ENCODE data around the gene GRB7.
A peak's percentile ranks its signal among the peaks of the same experiment; 100 is the strongest.

Gene GRB7

GRCh38 chr17:39757931-39758873 lies 20.5 kb downstream of the GRB7 start:
- Histone ChIP-seq H3K9me2 (replicated peaks; ENCODE audit: insufficient read depth, low read length) (no peaks in the 10 kb centered on the region), H3F3A (ENCODE audit: insufficient read depth) (peaks cover 69% of the 10 kb centered on the region), H3K9ac (ENCODE audit: low read length) (peak overlapping the region; percentile 92), H3K79me2 (ENCODE audit: insufficient read depth, low read length) (peaks cover 4% of the 10 kb centered on the region), H3K4me3 (ENCODE audit: insufficient read depth, low read length, poor library complexity, severe bottlenecking) (no peak overlapping the region), H3K9me3 (ENCODE audit: insufficient read depth, low read length) (no peaks in the 10 kb centered on the region), H3K27me3 (ENCODE audit: low read length) (no peaks in the 10 kb centered on the region), H4K20me1 (ENCODE audit: low read depth, low read length) (no peaks in the 10 kb centered on the region), H3K4me2 (ENCODE audit: low read depth, low read length, poor library complexity, severe bottlenecking) (peak overlapping the region; percentile 96), H2AFZ (ENCODE audit: low read depth, low read length, severe bottlenecking) (no peak overlapping the region), H3K27ac (ENCODE audit: low read depth, low read length) (peak overlapping the region; percentile 100), H3K36me3 (ENCODE audit: low read length) (no peaks in the 10 kb centered on the region)
- TF ChIP-seq EZH2phosphoT487 (conservative IDR thresholded peaks at IDR 0.05; ENCODE audit: low read length) (no peak), CTCF (IDR thresholded peaks at IDR 0.05; ENCODE audit: insufficient read depth, low read length, poor library complexity, severe bottlenecking) (no peak)

- TF ChIP-seq EZH2phosphoT487 (conservative IDR thresholded peaks at IDR 0.05; ENCODE audit: low read length) (no peak), CTCF (IDR thresholded peaks at IDR 0.05; ENCODE audit: insufficient read depth, low read length, poor library complexity, severe bottlenecking) (no peak)
- no peaks in the 10 kb centered on the region for H3K9me2 ChIP-seq (replicated peaks; ENCODE audit: insufficient read depth, low read length)
- peaks cover 6% of the 10 kb centered on the region for H3K79me2 ChIP-seq (ENCODE audit: insufficient read depth, low read length)
- H3F3A ChIP-seq (ENCODE audit: insufficient read depth): peaks cover 71% of the 10 kb centered on the region
- H2AFZ ChIP-seq (ENCODE audit: low read depth, low read length, severe bottlenecking): no peak overlapping the region
- no peaks in the 10 kb centered on the region for H3K27me3 ChIP-seq (ENCODE audit: low read length)
- H3K9ac ChIP-seq (ENCODE audit: low read length): peak overlapping the region; percentile 92
- H3K9me3 ChIP-seq (ENCODE audit: insufficient read depth, low read length): no peaks in the 10 kb centered on the region
- H3K4me2 ChIP-seq (ENCODE audit: low read depth, low read length, poor library complexity, severe bottlenecking): peak overlapping the region; percentile 96
- no peaks in the 10 kb centered on the region for H3K36me3 ChIP-seq (ENCODE audit: low read length)
- H4K20me1 ChIP-seq (ENCODE audit: low read depth, low read length): no peaks in the 10 kb centered on the region
- H3K4me3 ChIP-seq (ENCODE audit: insufficient read depth, low read length, poor library complexity, severe bottlenecking): peak overlapping the region; percentile 19
- peak overlapping the region; percentile 100 for H3K27ac ChIP-seq (ENCODE audit: low read depth, low read length)
Measured at GRCh38 chr17:39759204-39759603, 21.5 kb downstream of the GRB7 start.

- peaks cover 63% of the 10 kb centered on the region for H3F3A ChIP-seq (ENCODE audit: insufficient read depth)
- H3K27ac ChIP-seq (ENCODE audit: low read depth, low read length): peak overlapping the region; percentile 57
- H3K4me2 ChIP-seq (ENCODE audit: low read depth, low read length, poor library complexity, severe bottlenecking): no peak overlapping the region
- H3K27me3 ChIP-seq (ENCODE audit: low read length): no peaks in the 10 kb centered on the region
- no peaks in the 10 kb centered on the region for H4K20me1 ChIP-seq (ENCODE audit: low read depth, low read length)
- no peak for TF ChIP-seq CTCF (IDR thresholded peaks at IDR 0.05; ENCODE audit: insufficient read depth, low read length, poor library complexity, severe bottlenecking)
- no peak for TF ChIP-seq EZH2phosphoT487 (conservative IDR thresholded peaks at IDR 0.05; ENCODE audit: low read length)
- H3K9ac ChIP-seq (ENCODE audit: low read length): no peak overlapping the region
- H3K36me3 ChIP-seq (ENCODE audit: low read length): peaks cover 23% of the 10 kb centered on the region
- no peaks in the 10 kb centered on the region for H3K9me3 ChIP-seq (ENCODE audit: insufficient read depth, low read length)
- no peak overlapping the region for H3K4me3 ChIP-seq (ENCODE audit: insufficient read depth, low read length, poor library complexity, severe bottlenecking)
- peaks cover 34% of the 10 kb centered on the region for H3K79me2 ChIP-seq (ENCODE audit: insufficient read depth, low read length)
- H2AFZ ChIP-seq (ENCODE audit: low read depth, low read length, severe bottlenecking): no peak overlapping the region
- no peaks in the 10 kb centered on the region for H3K9me2 ChIP-seq (replicated peaks; ENCODE audit: insufficient read depth, low read length)
Measured at GRCh38 chr17:39761861-39762496, 24.2 kb downstream of the GRB7 start.
